Natural killer cell (primary cell): ENCODE measurements around the gene IL1R1. TPM values are rescaled to one million over a fixed set of nuclear protein-coding genes. Genes with fewer than 3 reads are reported as not detected.

Experiments
- ATAC-seq, 3 donors: fragments of 150-1000 bp in 2 of 3; fragments of 200-7000 bp in 1 of 3; cut with Tn5 transposase; 1 replicate in 1 of 3; 2 replicates in 2 of 3; pipeline ENCODE4 v1.10.0; 2021; ENCODE audit warnings: mild to moderate bottlenecking in 2 of 3, moderate library complexity in 2 of 3
- DNase-seq, 2 donors: peaks; one replicate each; pipeline versions ENCODE4 v3.0.0 to v3.0.0-alpha.2; 2013 to 2021; ENCODE audit warnings: mixed read lengths in 1 of 2
- H3K27ac ChIP-seq: one replicate; pipeline ENCODE4 v1.5.1; 2013; ENCODE audit warnings: mild to moderate bottlenecking, low read length
- H3K27me3 ChIP-seq: one replicate; pipeline ENCODE4 v1.6.1; 2013; ENCODE audit warnings: low read length; ENCODE audit not compliant: control insufficient read depth, insufficient read depth
- H3K36me3 ChIP-seq: one replicate; pipeline ENCODE4 v1.6.1; 2013; ENCODE audit warnings: low read length; ENCODE audit not compliant: control insufficient read depth, insufficient read depth
- H3K4me1 ChIP-seq: one replicate; pipeline ENCODE4 v1.6.1; 2013; ENCODE audit warnings: low read length; ENCODE audit not compliant: control insufficient read depth, insufficient read depth
- H3K4me3 ChIP-seq: one replicate; pipeline ENCODE4 v1.5.1; 2013; ENCODE audit warnings: low read length
- H3K9me3 ChIP-seq: one replicate; pipeline ENCODE4 v1.6.1; 2013; ENCODE audit warnings: low read length; ENCODE audit not compliant: control insufficient read depth, insufficient read depth
- H3K27ac Mint-ChIP-seq, 2 donors: one replicate each; pipeline ENCODE4 v1.8.0; 2022; ENCODE audit warnings: mild to moderate bottlenecking in 2 of 2, mixed read lengths in 2 of 2, moderate library complexity in 1 of 2
- H3K27me3 Mint-ChIP-seq, 2 donors: one replicate each; pipeline ENCODE4 v1.8.0; 2022; ENCODE audit warnings: low read depth in 2 of 2, mixed read lengths in 2 of 2
- H3K36me3 Mint-ChIP-seq: one replicate; pipeline ENCODE4 v1.8.0; 2022; ENCODE audit warnings: mixed read lengths
- H3K4me1 Mint-ChIP-seq, 2 donors: one replicate each; pipeline ENCODE4 v1.8.0; 2022; ENCODE audit warnings: mixed read lengths in 2 of 2
- H3K4me3 Mint-ChIP-seq: one replicate; pipeline ENCODE4 v1.8.0; 2022; ENCODE audit warnings: mild to moderate bottlenecking, moderate library complexity, mixed read lengths
- H3K9me3 Mint-ChIP-seq, 2 donors: one replicate each; pipeline ENCODE4 v1.8.0; 2022; ENCODE audit warnings: mixed read lengths in 2 of 2
- CTCF ChIP-seq: fragments of 200-600 bp; IDR thresholded peaks from one replicate; pipeline ENCODE4 v1.8.0; 2022; ENCODE audit warnings: antibody characterized with exemption
- WGBS: methylation state at CpG from one replicate; pipeline ENCODE4 v1.1.7; 2013; ENCODE audit warnings: missing lambda C conversion rate; ENCODE audit not compliant: insufficient coverage; 5-methylcytosine and 5-hydroxymethylcytosine counted together
- intact Hi-C: fragments of 100-400 bp; cut with micrococcal nuclease; formaldehyde crosslinking; loops from one replicate; pipeline ENCODE4 v1.14.2; 2022
- total RNA-seq, 4 donors: library from RNA; stranded (reverse); fragments of 120-200 nt in 1 of 4; gene quantifications; one replicate each; pipeline versions ENCODE4 v1.2.3 to v1.2.4, GENCODE V29; 2013 to 2022

IL1R1 gene
- total RNA-seq, 3 donors from 2014 or later (not counting 1 experiment from before 2014, with no cell fraction given) = 0.45 to 3.1 (median 0.68) TPM

- no peak overlapping the region for H3K4me3 ChIP-seq
- H3K4me3 Mint-ChIP-seq = no peak overlapping the region
- no peak for ATAC-seq
- H3K9me3 ChIP-seq = no peaks in the 10 kb centered on the region
- no peaks in the 10 kb centered on the region for H3K4me1 ChIP-seq
- no peak overlapping the region for H3K27ac Mint-ChIP-seq
- no peaks in the 10 kb centered on the region for H3K36me3 Mint-ChIP-seq
- intact Hi-C loops = no loop called here
- DNase-seq = no peak
- 80% methylated on average over 7 of the region's 7 CpGs for WGBS
- no peaks in the 10 kb centered on the region for H3K36me3 ChIP-seq
- TF ChIP-seq CTCF = no peak
- H3K4me1 Mint-ChIP-seq = no peaks in the 10 kb centered on the region
- no peaks in the 10 kb centered on the region for H3K9me3 Mint-ChIP-seq
- no peak overlapping the region for H3K27ac ChIP-seq
- H3K27me3 ChIP-seq = peaks cover 4% of the 10 kb centered on the region
- peaks cover 22 to 24% of the 10 kb centered on the region in 2 donors for H3K27me3 Mint-ChIP-seq
Observed at GRCh38 chr2:102177814-102178478, 35.4 kb downstream of the IL1R1 start.

- H3K4me1 Mint-ChIP-seq = no peaks in the 10 kb centered on the region
- ATAC-seq (no peak), DNase-seq (no peak)
- WGBS = 72% methylated on average over 3 of the region's 3 CpGs
- intact Hi-C loops = no loop called here
- no peak overlapping the region for H3K27ac Mint-ChIP-seq
- no peaks in the 10 kb centered on the region for H3K36me3 Mint-ChIP-seq
- Histone ChIP-seq H3K4me3 (no peak overlapping the region), H3K9me3 (no peaks in the 10 kb centered on the region), H3K27me3 (peaks cover 4% of the 10 kb centered on the region), H3K27ac (no peak overlapping the region), H3K36me3 (no peaks in the 10 kb centered on the region), H3K4me1 (no peaks in the 10 kb centered on the region)
- no peak overlapping the region for H3K4me3 Mint-ChIP-seq
- no peak for TF ChIP-seq CTCF
- H3K27me3 Mint-ChIP-seq = peaks cover 26 to 32% of the 10 kb centered on the region in 2 donors
- H3K9me3 Mint-ChIP-seq = no peaks in the 10 kb centered on the region
Observed at GRCh38 chr2:102179061-102179460, 36.5 kb downstream of the IL1R1 start.

- intact Hi-C loops = loop anchor here (1.0 kb wide), 1 partner anchor 167 kb away; no protein-coding TSS in a partner anchor
- no peak overlapping the region for H3K4me3 Mint-ChIP-seq
Observed at GRCh38 chr2:102179788-102180686, 37.5 kb downstream of the IL1R1 start.

More at GRCh38 chr2:102179788-102180686, 37.5 kb downstream of the IL1R1 start:
- Mint-ChIP-seq H3K4me1 (no peaks in the 10 kb centered on the region), H3K36me3 (no peaks in the 10 kb centered on the region), H3K27ac (no peak overlapping the region), H3K9me3 (no peaks in the 10 kb centered on the region), H3K27me3 (peaks cover 25 to 40% of the 10 kb centered on the region in 2 donors)
- no peaks in the 10 kb centered on the region for H3K9me3 ChIP-seq
- 93% methylated on average over 2 of the region's 2 CpGs for WGBS
- DNase-seq (no peak), ATAC-seq (no peak)
- H3K4me1 ChIP-seq = no peaks in the 10 kb centered on the region
- H3K4me3 ChIP-seq = no peak overlapping the region
- peaks cover 4% of the 10 kb centered on the region for H3K27me3 ChIP-seq
- no peak overlapping the region for H3K27ac ChIP-seq
- no peak for TF ChIP-seq CTCF
- H3K36me3 ChIP-seq = no peaks in the 10 kb centered on the region
